ENCODE results near the gene IRX4. TPM values are rescaled to one million over a fixed set of nuclear protein-coding genes. Genes with fewer than 3 reads are reported as not detected.
"Not testable (repeated sequence)": the region's sequence is repeated elsewhere in the genome, so short reads cannot be mapped to it uniquely, and the experiment has no call there.

Gene IRX4
- total RNA-seq, 3 donors from 2014 or later: not detected

DNA sequence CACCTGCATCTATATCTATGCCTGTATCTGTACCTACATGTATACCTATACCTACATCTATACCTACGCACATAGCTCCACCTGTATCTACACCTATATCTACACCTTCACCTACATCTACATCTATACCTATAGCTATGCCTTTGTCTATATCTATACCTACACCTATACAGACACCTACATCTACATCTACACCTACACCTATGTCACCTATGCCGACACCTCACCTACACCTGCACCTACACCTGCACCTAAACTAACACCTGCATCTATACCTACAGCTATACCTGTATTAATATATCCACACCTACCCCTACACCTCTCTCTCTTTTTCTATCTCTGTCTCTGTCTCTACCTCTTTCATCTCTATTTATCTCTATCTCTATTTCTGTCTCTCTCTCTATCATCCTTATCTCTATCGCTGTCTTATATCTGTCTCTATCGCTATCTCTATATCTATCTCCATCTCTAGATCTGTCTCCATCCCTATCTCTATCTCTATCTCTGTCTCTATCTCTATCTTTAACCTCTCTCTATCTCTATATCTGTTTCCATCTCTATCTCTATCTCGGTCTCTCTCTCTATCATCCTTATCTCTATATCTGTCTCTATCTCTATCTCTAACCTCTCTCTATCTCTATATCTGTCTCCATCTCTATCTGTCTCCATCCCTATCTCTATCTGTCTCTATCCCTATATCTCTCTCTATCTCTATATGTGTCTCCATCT is 37.9 kb downstream of the IRX4 start:
- Histone ChIP-seq H3K4me3 (no peak overlapping the region), H3K9me3 (no peaks in the 10 kb centered on the region), H3K4me1 (ENCODE audit: low read depth) (peaks cover 4% of the 10 kb centered on the region), H3K36me3 (ENCODE audit: low read depth) (no peaks in the 10 kb centered on the region)
- TF ChIP-seq, protein P1, sequence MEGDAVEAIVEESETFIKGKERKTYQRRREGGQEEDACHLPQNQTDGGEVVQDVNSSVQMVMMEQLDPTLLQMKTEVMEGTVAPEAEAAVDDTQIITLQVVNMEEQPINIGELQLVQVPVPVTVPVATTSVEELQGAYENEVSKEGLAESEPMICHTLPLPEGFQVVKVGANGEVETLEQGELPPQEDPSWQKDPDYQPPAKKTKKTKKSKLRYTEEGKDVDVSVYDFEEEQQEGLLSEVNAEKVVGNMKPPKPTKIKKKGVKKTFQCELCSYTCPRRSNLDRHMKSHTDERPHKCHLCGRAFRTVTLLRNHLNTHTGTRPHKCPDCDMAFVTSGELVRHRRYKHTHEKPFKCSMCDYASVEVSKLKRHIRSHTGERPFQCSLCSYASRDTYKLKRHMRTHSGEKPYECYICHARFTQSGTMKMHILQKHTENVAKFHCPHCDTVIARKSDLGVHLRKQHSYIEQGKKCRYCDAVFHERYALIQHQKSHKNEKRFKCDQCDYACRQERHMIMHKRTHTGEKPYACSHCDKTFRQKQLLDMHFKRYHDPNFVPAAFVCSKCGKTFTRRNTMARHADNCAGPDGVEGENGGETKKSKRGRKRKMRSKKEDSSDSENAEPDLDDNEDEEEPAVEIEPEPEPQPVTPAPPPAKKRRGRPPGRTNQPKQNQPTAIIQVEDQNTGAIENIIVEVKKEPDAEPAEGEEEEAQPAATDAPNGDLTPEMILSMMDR (IDR thresholded peaks at IDR 0.05): no peak
- intact Hi-C loops (cut with DNase I, micrococcal nuclease): no loop called here
- ATAC-seq (no peak), DNase-seq (no peak)

DNA sequence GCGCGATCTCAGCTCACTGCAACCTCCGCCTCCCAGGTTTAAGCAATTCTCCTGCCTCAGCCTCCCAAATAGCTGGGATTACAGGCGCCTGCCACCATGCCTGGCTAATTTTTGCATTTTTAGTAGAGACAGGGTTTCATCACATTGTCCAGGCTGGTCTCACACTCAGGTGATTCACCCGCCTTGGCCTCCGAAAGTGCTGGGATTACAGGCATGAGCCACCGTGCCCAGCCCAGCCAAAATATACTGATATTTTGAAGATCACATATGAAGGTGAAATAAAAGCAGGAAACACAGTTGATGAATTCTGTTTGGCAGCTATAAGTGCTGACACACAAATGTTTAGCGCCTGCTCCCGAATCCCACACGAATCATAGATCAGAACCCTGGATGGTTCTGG is 39.0 kb downstream of the IRX4 start:
- ATAC-seq; H3K4me3 ChIP-seq; intact Hi-C loops (cut with DNase I, micrococcal nuclease); H3K4me1 ChIP-seq (ENCODE audit: low read depth); DNase-seq; H3K9me3 ChIP-seq; H3K36me3 ChIP-seq (ENCODE audit: low read depth): not testable (repeated sequence)

- DNase-seq (no peak), ATAC-seq (no peak)
- TF ChIP-seq, protein P1 (IDR thresholded peaks at IDR 0.05): no peak
- Histone ChIP-seq H3K4me3 (no peak overlapping the region), H3K4me1 (ENCODE audit: low read depth) (peaks cover 4% of the 10 kb centered on the region), H3K36me3 (ENCODE audit: low read depth) (no peaks in the 10 kb centered on the region), H3K9me3 (no peaks in the 10 kb centered on the region)
- intact Hi-C loops (cut with DNase I, micrococcal nuclease): no loop called here
Observed at GRCh38 chr5:1842004-1842819, 40.5 kb downstream of the IRX4 start.

DNA sequence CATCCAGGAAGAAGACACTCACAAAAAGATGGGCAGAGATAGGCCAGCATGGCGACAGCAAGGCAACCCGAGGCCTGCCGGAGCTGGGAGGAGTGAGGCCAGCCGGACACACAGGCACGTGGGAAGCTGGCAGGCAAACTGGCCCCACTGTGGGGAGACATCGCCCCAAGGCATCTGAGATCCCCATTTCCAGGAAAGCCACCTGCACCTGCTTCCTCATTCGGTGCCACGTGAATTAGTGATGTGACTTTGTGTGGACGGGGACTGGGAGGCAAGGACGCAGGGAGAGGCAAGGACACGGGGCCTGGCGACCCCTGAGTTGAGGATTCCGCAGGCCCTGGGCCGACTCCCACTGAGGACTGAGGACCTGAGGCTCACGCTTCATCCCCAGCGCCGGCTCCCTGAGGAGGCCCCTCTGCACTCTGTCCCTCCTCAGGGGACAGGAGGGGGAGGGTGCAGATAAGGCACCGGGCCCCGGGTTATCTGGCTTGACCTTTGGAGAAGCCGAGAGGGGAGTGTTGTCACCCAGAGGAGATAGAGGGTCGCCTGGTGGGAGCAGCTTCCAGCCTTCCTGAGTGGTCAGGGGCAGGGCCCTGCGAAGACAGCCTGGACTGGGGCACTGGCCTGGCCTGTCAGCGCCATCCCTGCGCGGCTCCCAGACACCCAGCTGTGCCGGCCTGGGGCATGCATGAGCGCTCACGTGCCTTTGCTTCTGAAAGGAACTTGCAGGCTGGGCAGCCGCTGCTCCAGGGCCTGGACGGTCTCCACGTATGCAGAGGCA is 41.8 kb downstream of the IRX4 start:
- no peak for DNase-seq
- TF ChIP-seq, protein P1 (IDR thresholded peaks at IDR 0.05): no peak
- no peaks in the 10 kb centered on the region for H3K36me3 ChIP-seq (ENCODE audit: low read depth)
- H3K9me3 ChIP-seq: no peaks in the 10 kb centered on the region
- H3K4me1 ChIP-seq (ENCODE audit: low read depth): peaks cover 4% of the 10 kb centered on the region
- intact Hi-C loops (cut with DNase I, micrococcal nuclease): no loop called here
- peak; percentile 14 for ATAC-seq
- H3K4me3 ChIP-seq: no peak overlapping the region

DNA sequence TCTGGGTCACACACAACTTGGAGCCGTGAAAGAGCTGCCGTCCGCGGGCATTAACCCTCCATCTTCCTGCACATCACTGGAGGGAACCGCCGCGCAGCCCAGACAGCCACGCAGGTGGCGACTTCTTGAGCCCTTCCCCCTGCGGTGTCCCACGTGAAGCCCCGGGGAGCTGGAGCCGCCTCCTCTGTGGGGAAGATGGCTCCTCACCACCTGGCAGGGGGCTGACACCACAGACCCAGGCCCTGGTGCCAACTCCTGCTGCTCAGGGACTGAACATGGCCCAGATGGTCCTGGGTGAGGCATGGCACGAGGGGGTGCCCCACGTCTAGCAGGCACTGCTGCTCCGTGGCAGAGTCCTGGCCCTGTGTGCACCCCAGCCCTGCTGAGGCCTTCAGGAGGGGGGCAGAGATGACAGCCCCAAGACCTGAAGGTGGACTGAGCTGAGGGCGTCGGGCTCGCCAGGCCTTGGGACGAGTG is 42.6 kb downstream of the IRX4 start:
- DNase-seq: no peak

More for the DNA sequence above, 42.6 kb downstream of the IRX4 start:
- Histone ChIP-seq H3K4me1 (ENCODE audit: low read depth) (peaks cover 4% of the 10 kb centered on the region), H3K4me3 (no peak overlapping the region), H3K9me3 (no peaks in the 10 kb centered on the region), H3K36me3 (ENCODE audit: low read depth) (no peaks in the 10 kb centered on the region)
- TF ChIP-seq, protein P1 (IDR thresholded peaks at IDR 0.05): no peak
- no peak for ATAC-seq
- intact Hi-C loops (cut with DNase I, micrococcal nuclease): no loop called here

Data from mucosa of descending colon (tissue), 3 donors.